Measurements from ENCODE around the gene KRT86. TPM values are rescaled to one million over a fixed set of nuclear protein-coding genes. Genes with fewer than 3 reads are reported as not detected.
"Not testable (repeated sequence)": the region's sequence is repeated elsewhere in the genome, so short reads cannot be mapped to it uniquely, and the experiment has no call there.

Gene KRT86
- polyA plus RNA-seq, 2 donors: 0.04 to 0.10 TPM

- Histone ChIP-seq H3K27me3 (ENCODE audit: control insufficient read depth in 1 of 2, insufficient read depth in 2 of 2, low read length in 2 of 2) (no peaks in the 10 kb centered on the region), H3K9me3 (ENCODE audit: control insufficient read depth in 2 of 2, insufficient read depth in 1 of 2, low read depth in 1 of 2, low read length in 1 of 2) (no peaks in the 10 kb centered on the region), H3K4me3 (ENCODE audit: low read depth in 1 of 2, low read length in 2 of 2) (no peak overlapping the region), H3K27ac (ENCODE audit: low read depth in 2 of 2, low read length in 1 of 2) (no peak overlapping the region), H3K36me3 (ENCODE audit: control insufficient read depth in 2 of 2, insufficient read depth in 2 of 2, low read length in 1 of 2) (no peaks in the 10 kb centered on the region), H3K4me1 (ENCODE audit: control insufficient read depth in 2 of 2, insufficient read depth in 2 of 2, low read length in 1 of 2) (peaks cover 0 to 5% of the 10 kb centered on the region in 2 donors)
- WGBS, 2 donors: 84% methylated on average over 5 of the region's 5 CpGs
These were observed 36.3 kb downstream of the KRT86 start for GRCh38 chr12:52310622-52311284.

- peaks cover 0 to 5% of the 10 kb centered on the region in 2 donors for H3K4me1 ChIP-seq (ENCODE audit: control insufficient read depth in 2 of 2, insufficient read depth in 2 of 2, low read length in 1 of 2)
- no peaks in the 10 kb centered on the region for H3K36me3 ChIP-seq (ENCODE audit: control insufficient read depth in 2 of 2, insufficient read depth in 2 of 2, low read length in 1 of 2)
- no peak overlapping the region for H3K27ac ChIP-seq (ENCODE audit: low read depth in 2 of 2, low read length in 1 of 2)
- H3K4me3 ChIP-seq (ENCODE audit: low read depth in 1 of 2, low read length in 2 of 2): no peak overlapping the region
- H3K27me3 ChIP-seq (ENCODE audit: control insufficient read depth in 1 of 2, insufficient read depth in 2 of 2, low read length in 2 of 2): no peaks in the 10 kb centered on the region
- no peaks in the 10 kb centered on the region for H3K9me3 ChIP-seq (ENCODE audit: control insufficient read depth in 2 of 2, insufficient read depth in 1 of 2, low read depth in 1 of 2, low read length in 1 of 2)
- WGBS, 2 donors: 91 to 92% methylated on average over 3 of the region's 3 CpGs
These were observed 36.8 kb downstream of the KRT86 start for GRCh38 chr12:52311285-52311648.

GRCh38 chr12:52312086-52312485, 37.6 kb downstream of the KRT86 start:
- H3K36me3 ChIP-seq (ENCODE audit: control insufficient read depth in 2 of 2, insufficient read depth in 2 of 2, low read length in 1 of 2): no peaks in the 10 kb centered on the region
- 80 to 86% methylated on average over 4 of the region's 4 CpGs for WGBS, 2 donors
- H3K9me3 ChIP-seq (ENCODE audit: control insufficient read depth in 2 of 2, insufficient read depth in 1 of 2, low read depth in 1 of 2, low read length in 1 of 2): no peaks in the 10 kb centered on the region
- H3K27me3 ChIP-seq (ENCODE audit: control insufficient read depth in 1 of 2, insufficient read depth in 2 of 2, low read length in 2 of 2): no peaks in the 10 kb centered on the region
- H3K27ac ChIP-seq (ENCODE audit: low read depth in 2 of 2, low read length in 1 of 2): no peak overlapping the region
- H3K4me1 ChIP-seq (ENCODE audit: control insufficient read depth in 2 of 2, insufficient read depth in 2 of 2, low read length in 1 of 2): peaks cover 0 to 5% of the 10 kb centered on the region in 2 donors
- no peak overlapping the region for H3K4me3 ChIP-seq (ENCODE audit: low read depth in 1 of 2, low read length in 2 of 2)

- 66 to 80% methylated on average over 3 of the region's 3 CpGs for WGBS, 2 donors
- H3K4me3 ChIP-seq (ENCODE audit: low read depth in 1 of 2, low read length in 2 of 2): no peak overlapping the region
- no peaks in the 10 kb centered on the region for H3K9me3 ChIP-seq (ENCODE audit: control insufficient read depth in 2 of 2, insufficient read depth in 1 of 2, low read depth in 1 of 2, low read length in 1 of 2)
- H3K4me1 ChIP-seq (ENCODE audit: control insufficient read depth in 2 of 2, insufficient read depth in 2 of 2, low read length in 1 of 2): no peaks in the 10 kb centered on the region
- H3K27me3 ChIP-seq (ENCODE audit: control insufficient read depth in 1 of 2, insufficient read depth in 2 of 2, low read length in 2 of 2): no peaks in the 10 kb centered on the region
- no peak overlapping the region for H3K27ac ChIP-seq (ENCODE audit: low read depth in 2 of 2, low read length in 1 of 2)
- H3K36me3 ChIP-seq (ENCODE audit: control insufficient read depth in 2 of 2, insufficient read depth in 2 of 2, low read length in 1 of 2): no peaks in the 10 kb centered on the region
These were observed 39.0 kb downstream of the KRT86 start for GRCh38 chr12:52313461-52313860.

GRCh38 chr12:52313926-52314325, 39.5 kb downstream of the KRT86 start:
- no peak overlapping the region for H3K27ac ChIP-seq (ENCODE audit: low read depth in 2 of 2, low read length in 1 of 2)
- WGBS, 2 donors: 80 to 87% methylated on average over 9 of the region's 9 CpGs
- H3K27me3 ChIP-seq (ENCODE audit: control insufficient read depth in 1 of 2, insufficient read depth in 2 of 2, low read length in 2 of 2): no peaks in the 10 kb centered on the region
- no peak overlapping the region for H3K4me3 ChIP-seq (ENCODE audit: low read depth in 1 of 2, low read length in 2 of 2)
- no peaks in the 10 kb centered on the region for H3K9me3 ChIP-seq (ENCODE audit: control insufficient read depth in 2 of 2, insufficient read depth in 1 of 2, low read depth in 1 of 2, low read length in 1 of 2)
- no peaks in the 10 kb centered on the region for H3K36me3 ChIP-seq (ENCODE audit: control insufficient read depth in 2 of 2, insufficient read depth in 2 of 2, low read length in 1 of 2)
- H3K4me1 ChIP-seq (ENCODE audit: control insufficient read depth in 2 of 2, insufficient read depth in 2 of 2, low read length in 1 of 2): no peaks in the 10 kb centered on the region

- H3K27ac ChIP-seq (ENCODE audit: low read depth in 2 of 2, low read length in 1 of 2): no peak overlapping the region
- no peaks in the 10 kb centered on the region for H3K27me3 ChIP-seq (ENCODE audit: control insufficient read depth in 1 of 2, insufficient read depth in 2 of 2, low read length in 2 of 2)
These were observed 40.1 kb downstream of the KRT86 start for GRCh38 chr12:52314511-52314910.

GRCh38 chr12:52315721-52316120, 41.3 kb downstream of the KRT86 start:
- H3K27ac ChIP-seq (ENCODE audit: low read depth in 2 of 2, low read length in 1 of 2); H3K4me3 ChIP-seq (ENCODE audit: low read depth in 1 of 2, low read length in 2 of 2); H3K4me1 ChIP-seq (ENCODE audit: control insufficient read depth in 2 of 2, insufficient read depth in 2 of 2, low read length in 1 of 2); H3K36me3 ChIP-seq (ENCODE audit: control insufficient read depth in 2 of 2, insufficient read depth in 2 of 2, low read length in 1 of 2); H3K9me3 ChIP-seq (ENCODE audit: control insufficient read depth in 2 of 2, insufficient read depth in 1 of 2, low read depth in 1 of 2, low read length in 1 of 2); H3K27me3 ChIP-seq (ENCODE audit: control insufficient read depth in 1 of 2, insufficient read depth in 2 of 2, low read length in 2 of 2): not testable (repeated sequence)
- 56 to 58% methylated on average over 9 of the region's 9 CpGs for WGBS, 2 donors

More at GRCh38 chr12:52314511-52314910, 40.1 kb downstream of the KRT86 start:
- no peaks in the 10 kb centered on the region for H3K9me3 ChIP-seq (ENCODE audit: control insufficient read depth in 2 of 2, insufficient read depth in 1 of 2, low read depth in 1 of 2, low read length in 1 of 2)
- WGBS, 2 donors: 86 to 87% methylated on average over 13 of the region's 13 CpGs
- no peak overlapping the region for H3K4me3 ChIP-seq (ENCODE audit: low read depth in 1 of 2, low read length in 2 of 2)
- H3K4me1 ChIP-seq (ENCODE audit: control insufficient read depth in 2 of 2, insufficient read depth in 2 of 2, low read length in 1 of 2): no peaks in the 10 kb centered on the region
- H3K36me3 ChIP-seq (ENCODE audit: control insufficient read depth in 2 of 2, insufficient read depth in 2 of 2, low read length in 1 of 2): no peaks in the 10 kb centered on the region

GRCh38 chr12:52316290-52316689, 41.8 kb downstream of the KRT86 start:
- H3K27me3 ChIP-seq (ENCODE audit: control insufficient read depth in 1 of 2, insufficient read depth in 2 of 2, low read length in 2 of 2): no peaks in the 10 kb centered on the region
- 85 to 90% methylated on average over 9 of the region's 9 CpGs for WGBS, 2 donors
- no peak overlapping the region for H3K4me3 ChIP-seq (ENCODE audit: low read depth in 1 of 2, low read length in 2 of 2)
- no peaks in the 10 kb centered on the region for H3K36me3 ChIP-seq (ENCODE audit: control insufficient read depth in 2 of 2, insufficient read depth in 2 of 2, low read length in 1 of 2)
- no peak overlapping the region for H3K27ac ChIP-seq (ENCODE audit: low read depth in 2 of 2, low read length in 1 of 2)
- no peaks in the 10 kb centered on the region for H3K4me1 ChIP-seq (ENCODE audit: control insufficient read depth in 2 of 2, insufficient read depth in 2 of 2, low read length in 1 of 2)
- H3K9me3 ChIP-seq (ENCODE audit: control insufficient read depth in 2 of 2, insufficient read depth in 1 of 2, low read depth in 1 of 2, low read length in 1 of 2): no peaks in the 10 kb centered on the region

GRCh38 chr12:52316701-52317100, 42.3 kb downstream of the KRT86 start:
- Histone ChIP-seq H3K36me3 (ENCODE audit: control insufficient read depth in 2 of 2, insufficient read depth in 2 of 2, low read length in 1 of 2) (no peaks in the 10 kb centered on the region), H3K9me3 (ENCODE audit: control insufficient read depth in 2 of 2, insufficient read depth in 1 of 2, low read depth in 1 of 2, low read length in 1 of 2) (no peaks in the 10 kb centered on the region), H3K4me1 (ENCODE audit: control insufficient read depth in 2 of 2, insufficient read depth in 2 of 2, low read length in 1 of 2) (no peaks in the 10 kb centered on the region), H3K4me3 (ENCODE audit: low read depth in 1 of 2, low read length in 2 of 2) (no peak overlapping the region), H3K27me3 (ENCODE audit: control insufficient read depth in 1 of 2, insufficient read depth in 2 of 2, low read length in 2 of 2) (no peaks in the 10 kb centered on the region), H3K27ac (ENCODE audit: low read depth in 2 of 2, low read length in 1 of 2) (no peak overlapping the region)
- WGBS, 2 donors: 88 to 98% methylated on average over 11 of the region's 11 CpGs

- H3K9me3 ChIP-seq (ENCODE audit: control insufficient read depth in 2 of 2, insufficient read depth in 1 of 2, low read depth in 1 of 2, low read length in 1 of 2): no peaks in the 10 kb centered on the region
- 84 to 88% methylated on average over 12 of the region's 12 CpGs for WGBS, 2 donors
- no peaks in the 10 kb centered on the region for H3K4me1 ChIP-seq (ENCODE audit: control insufficient read depth in 2 of 2, insufficient read depth in 2 of 2, low read length in 1 of 2)
- no peaks in the 10 kb centered on the region for H3K27me3 ChIP-seq (ENCODE audit: control insufficient read depth in 1 of 2, insufficient read depth in 2 of 2, low read length in 2 of 2)
- no peaks in the 10 kb centered on the region for H3K36me3 ChIP-seq (ENCODE audit: control insufficient read depth in 2 of 2, insufficient read depth in 2 of 2, low read length in 1 of 2)
- H3K27ac ChIP-seq (ENCODE audit: low read depth in 2 of 2, low read length in 1 of 2): no peak overlapping the region
- H3K4me3 ChIP-seq (ENCODE audit: low read depth in 1 of 2, low read length in 2 of 2): no peak overlapping the region
These were observed 43.1 kb downstream of the KRT86 start for GRCh38 chr12:52317468-52318052.

Data from esophagus (tissue), 2 donors.